A549 (cell line): ENCODE data around the gene TCAIM.

Experiments
- CTCF ChIP-seq: fragments of >200 bp; sonication (Bioruptor Twin); formaldehyde crosslinking; IDR thresholded peaks from 3 replicates; pipeline ENCODE4 v1.5.1; 2016
- RFX5 ChIP-seq: fragments of 450-650 bp; IDR thresholded peaks from 2 replicates; pipeline ENCODE4 v1.7.1; 2014; ENCODE audit warnings: antibody characterized with exemption, mild to moderate bottlenecking, moderate library complexity

GRCh38 chr3:44430466-44430865 is 91.9 kb downstream of the TCAIM start:
- no peak for TF ChIP-seq CTCF
- no peak for TF ChIP-seq RFX5
